Measurements from ENCODE around the gene KCNQ5. TPM values are rescaled to one million over a fixed set of nuclear protein-coding genes. Genes with fewer than 3 reads are reported as not detected.

KCNQ5 gene
- total and polyA plus RNA-seq, 4 experiments from 2014 or later, result 1.0 to 4.2 (median 3.4) TPM; not detected in 1

- H3K27ac Mint-ChIP-seq, result no peak overlapping the region
- ChIA-PET POLR2A (ENCODE audit: partially characterized antibody) (no interaction called here), CTCF (ENCODE audit: partially characterized antibody) (no interaction called here)
- intact Hi-C loops (cut with micrococcal nuclease), result no loop called here
- H3K36me3 Mint-ChIP-seq, result no peaks in the 10 kb centered on the region
- H3K4me3 Mint-ChIP-seq, result no peak overlapping the region
- H3K9me3 Mint-ChIP-seq, result peaks cover 0 to 2% (median 0%) of the 10 kb centered on the region in 8 donors
- Histone ChIP-seq H3K9me3 (ENCODE audit: control insufficient read depth in 1 of 2, low read length in 2 of 2) (no peaks in the 10 kb centered on the region), H3K4me1 (ENCODE audit: insufficient read depth, low read length) (no peaks in the 10 kb centered on the region), H3K27ac (ENCODE audit: low read depth, low read length) (no peak overlapping the region), H3K36me3 (ENCODE audit: insufficient read depth, low read length) (no peaks in the 10 kb centered on the region), H3K27me3 (ENCODE audit: insufficient read depth, low read length) (no peaks in the 10 kb centered on the region), H3K4me3 (ENCODE audit: low read length in 2 of 2) (no peak overlapping the region)
- no peaks in the 10 kb centered on the region for H3K4me1 Mint-ChIP-seq
- DNase-seq, result no peak
- H3K27me3 Mint-ChIP-seq, result no peaks in the 10 kb centered on the region
Observed at GRCh38 chr6:73050706-73051105, 428.8 kb downstream of the KCNQ5 start.

GRCh38 chr6:73051147-73051546 lies 429.3 kb downstream of the KCNQ5 start:
- H3K36me3 Mint-ChIP-seq, result no peaks in the 10 kb centered on the region
- H3K27me3 Mint-ChIP-seq, result no peaks in the 10 kb centered on the region
- peaks cover 0 to 4% (median under 1%) of the 10 kb centered on the region in 8 donors for H3K9me3 Mint-ChIP-seq
- H3K4me3 Mint-ChIP-seq, result no peak overlapping the region
- Histone ChIP-seq H3K27ac (ENCODE audit: low read depth, low read length) (no peak overlapping the region), H3K4me3 (ENCODE audit: low read length in 2 of 2) (no peak overlapping the region), H3K4me1 (ENCODE audit: insufficient read depth, low read length) (no peaks in the 10 kb centered on the region), H3K9me3 (ENCODE audit: control insufficient read depth in 1 of 2, low read length in 2 of 2) (no peaks in the 10 kb centered on the region), H3K36me3 (ENCODE audit: insufficient read depth, low read length) (no peaks in the 10 kb centered on the region), H3K27me3 (ENCODE audit: insufficient read depth, low read length) (no peaks in the 10 kb centered on the region)
- ChIA-PET POLR2A (ENCODE audit: partially characterized antibody) (no interaction called here), CTCF (ENCODE audit: partially characterized antibody) (no interaction called here)
- DNase-seq, result peak in 1 of 5 donors; percentile 31
- no peaks in the 10 kb centered on the region for H3K4me1 Mint-ChIP-seq
- intact Hi-C loops (cut with micrococcal nuclease), result no loop called here
- no peak overlapping the region for H3K27ac Mint-ChIP-seq

GRCh38 chr6:73054958-73055357 lies 433.1 kb downstream of the KCNQ5 start:
- no peaks in the 10 kb centered on the region for H3K4me1 Mint-ChIP-seq

GRCh38 chr6:73058736-73059135 lies 436.9 kb downstream of the KCNQ5 start:
- Histone ChIP-seq H3K4me1 (ENCODE audit: insufficient read depth, low read length) (no peaks in the 10 kb centered on the region), H3K27me3 (ENCODE audit: insufficient read depth, low read length) (no peaks in the 10 kb centered on the region), H3K9me3 (ENCODE audit: control insufficient read depth in 1 of 2, low read length in 2 of 2) (no peaks in the 10 kb centered on the region), H3K27ac (ENCODE audit: low read depth, low read length) (no peak overlapping the region), H3K4me3 (ENCODE audit: low read length in 2 of 2) (no peak overlapping the region), H3K36me3 (ENCODE audit: insufficient read depth, low read length) (no peaks in the 10 kb centered on the region)
- ChIA-PET POLR2A (ENCODE audit: partially characterized antibody) (no interaction called here), CTCF (ENCODE audit: partially characterized antibody) (no interaction called here)
- Mint-ChIP-seq H3K27ac (no peak overlapping the region), H3K4me1 (no peaks in the 10 kb centered on the region), H3K9me3 (peaks cover 0 to 5% (median 2%) of the 10 kb centered on the region in 8 donors), H3K4me3 (no peak overlapping the region), H3K36me3 (no peaks in the 10 kb centered on the region), H3K27me3 (no peaks in the 10 kb centered on the region)
- intact Hi-C loops (cut with micrococcal nuclease), result no loop called here
- no peak for DNase-seq

More at GRCh38 chr6:73054958-73055357, 433.1 kb downstream of the KCNQ5 start:
- H3K4me3 Mint-ChIP-seq, result no peak overlapping the region
- H3K36me3 Mint-ChIP-seq, result no peaks in the 10 kb centered on the region
- CTCF ChIA-PET (ENCODE audit: partially characterized antibody), result no interaction called here
- intact Hi-C loops (cut with micrococcal nuclease), result no loop called here
- no peak for DNase-seq
- no peak overlapping the region for H3K4me3 ChIP-seq (ENCODE audit: low read length in 2 of 2)
- H3K9me3 ChIP-seq (ENCODE audit: control insufficient read depth in 1 of 2, low read length in 2 of 2), result no peaks in the 10 kb centered on the region
- H3K9me3 Mint-ChIP-seq, result peaks cover 0 to 5% (median 2%) of the 10 kb centered on the region in 8 donors
- no peaks in the 10 kb centered on the region for H3K36me3 ChIP-seq (ENCODE audit: insufficient read depth, low read length)
- no peaks in the 10 kb centered on the region for H3K27me3 ChIP-seq (ENCODE audit: insufficient read depth, low read length)
- H3K27me3 Mint-ChIP-seq, result no peaks in the 10 kb centered on the region
- no peak overlapping the region for H3K27ac Mint-ChIP-seq
- no peak overlapping the region for H3K27ac ChIP-seq (ENCODE audit: low read depth, low read length)
- POLR2A ChIA-PET (ENCODE audit: partially characterized antibody), result no interaction called here
- no peaks in the 10 kb centered on the region for H3K4me1 ChIP-seq (ENCODE audit: insufficient read depth, low read length)

GRCh38 chr6:73062130-73062529 lies 440.3 kb downstream of the KCNQ5 start:
- intact Hi-C loops (cut with micrococcal nuclease), result no loop called here
- Mint-ChIP-seq H3K27ac (no peak overlapping the region), H3K9me3 (peaks cover 0 to 5% (median 0%) of the 10 kb centered on the region in 8 donors), H3K4me3 (no peak overlapping the region), H3K27me3 (no peaks in the 10 kb centered on the region), H3K4me1 (no peaks in the 10 kb centered on the region), H3K36me3 (no peaks in the 10 kb centered on the region)
- no peaks in the 10 kb centered on the region for H3K9me3 ChIP-seq (ENCODE audit: control insufficient read depth in 1 of 2, low read length in 2 of 2)
- no peaks in the 10 kb centered on the region for H3K4me1 ChIP-seq (ENCODE audit: insufficient read depth, low read length)
- POLR2A ChIA-PET (ENCODE audit: partially characterized antibody), result no interaction called here
- H3K27ac ChIP-seq (ENCODE audit: low read depth, low read length), result no peak overlapping the region
- no peaks in the 10 kb centered on the region for H3K36me3 ChIP-seq (ENCODE audit: insufficient read depth, low read length)
- no peak overlapping the region for H3K4me3 ChIP-seq (ENCODE audit: low read length in 2 of 2)
- no peaks in the 10 kb centered on the region for H3K27me3 ChIP-seq (ENCODE audit: insufficient read depth, low read length)
- CTCF ChIA-PET (ENCODE audit: partially characterized antibody), result no interaction called here
- DNase-seq, result no peak

GRCh38 chr6:73062837-73063236 lies 441.0 kb downstream of the KCNQ5 start:
- peaks cover 0 to 4% (median 0%) of the 10 kb centered on the region in 8 donors for H3K9me3 Mint-ChIP-seq
- no peak overlapping the region for H3K4me3 ChIP-seq (ENCODE audit: low read length in 2 of 2)
- intact Hi-C loops (cut with micrococcal nuclease), result no loop called here
- H3K36me3 ChIP-seq (ENCODE audit: insufficient read depth, low read length), result no peaks in the 10 kb centered on the region
- H3K4me1 ChIP-seq (ENCODE audit: insufficient read depth, low read length), result no peaks in the 10 kb centered on the region
- DNase-seq, result no peak
- no peak overlapping the region for H3K27ac ChIP-seq (ENCODE audit: low read depth, low read length)
- no peak overlapping the region for H3K4me3 Mint-ChIP-seq
- H3K27ac Mint-ChIP-seq, result no peak overlapping the region
- ChIA-PET CTCF (ENCODE audit: partially characterized antibody) (no interaction called here), POLR2A (ENCODE audit: partially characterized antibody) (no interaction called here)
- no peaks in the 10 kb centered on the region for H3K9me3 ChIP-seq (ENCODE audit: control insufficient read depth in 1 of 2, low read length in 2 of 2)
- H3K4me1 Mint-ChIP-seq, result no peaks in the 10 kb centered on the region
- no peaks in the 10 kb centered on the region for H3K36me3 Mint-ChIP-seq
- H3K27me3 ChIP-seq (ENCODE audit: insufficient read depth, low read length), result no peaks in the 10 kb centered on the region
- no peaks in the 10 kb centered on the region for H3K27me3 Mint-ChIP-seq

GRCh38 chr6:73064266-73064665 lies 442.4 kb downstream of the KCNQ5 start:
- no peak for DNase-seq
- Histone ChIP-seq H3K4me3 (ENCODE audit: low read length in 2 of 2) (no peak overlapping the region), H3K9me3 (ENCODE audit: control insufficient read depth in 1 of 2, low read length in 2 of 2) (no peaks in the 10 kb centered on the region), H3K27ac (ENCODE audit: low read depth, low read length) (no peak overlapping the region), H3K36me3 (ENCODE audit: insufficient read depth, low read length) (no peaks in the 10 kb centered on the region), H3K27me3 (ENCODE audit: insufficient read depth, low read length) (no peaks in the 10 kb centered on the region), H3K4me1 (ENCODE audit: insufficient read depth, low read length) (no peaks in the 10 kb centered on the region)
- no peaks in the 10 kb centered on the region for H3K36me3 Mint-ChIP-seq
- H3K4me1 Mint-ChIP-seq, result no peaks in the 10 kb centered on the region
- intact Hi-C loops (cut with micrococcal nuclease), result no loop called here
- no peak overlapping the region for H3K27ac Mint-ChIP-seq
- no peaks in the 10 kb centered on the region for H3K27me3 Mint-ChIP-seq
- CTCF ChIA-PET (ENCODE audit: partially characterized antibody), result no interaction called here
- no peaks in the 10 kb centered on the region for H3K9me3 Mint-ChIP-seq
- POLR2A ChIA-PET (ENCODE audit: partially characterized antibody), result no interaction called here
- no peak overlapping the region for H3K4me3 Mint-ChIP-seq

- POLR2A ChIA-PET (ENCODE audit: partially characterized antibody), result no interaction called here
- no peak for DNase-seq
- no peaks in the 10 kb centered on the region for H3K9me3 ChIP-seq (ENCODE audit: control insufficient read depth in 1 of 2, low read length in 2 of 2)
- H3K27me3 ChIP-seq (ENCODE audit: insufficient read depth, low read length), result no peaks in the 10 kb centered on the region
- H3K36me3 ChIP-seq (ENCODE audit: insufficient read depth, low read length), result no peaks in the 10 kb centered on the region
- no peaks in the 10 kb centered on the region for H3K36me3 Mint-ChIP-seq
- H3K4me3 Mint-ChIP-seq, result no peak overlapping the region
- H3K27ac Mint-ChIP-seq, result no peak overlapping the region
- no peaks in the 10 kb centered on the region for H3K4me1 Mint-ChIP-seq
- H3K27me3 Mint-ChIP-seq, result no peaks in the 10 kb centered on the region
- CTCF ChIA-PET (ENCODE audit: partially characterized antibody), result no interaction called here
- H3K9me3 Mint-ChIP-seq, result no peaks in the 10 kb centered on the region
- no peak overlapping the region for H3K27ac ChIP-seq (ENCODE audit: low read depth, low read length)
- intact Hi-C loops (cut with micrococcal nuclease), result no loop called here
- no peak overlapping the region for H3K4me3 ChIP-seq (ENCODE audit: low read length in 2 of 2)
- no peaks in the 10 kb centered on the region for H3K4me1 ChIP-seq (ENCODE audit: insufficient read depth, low read length)
Observed at GRCh38 chr6:73073238-73073637, 451.4 kb downstream of the KCNQ5 start.

Measured in CD4-positive, alpha-beta memory T cell (primary cell).